GM21528 (cell line): ENCODE measurements around the gene FAM199X.
"Not testable (repeated sequence)": the region's sequence is repeated elsewhere in the genome, so short reads cannot be mapped to it uniquely, and the experiment has no call there.

Experiments used
- ATAC-seq: cut with Tn5 transposase; IDR thresholded peaks from one replicate; pipeline ENCODE4 v1.9.1; 2021; ENCODE audit warnings: mild to moderate bottlenecking, moderate library complexity; ENCODE audit not compliant: unreplicated experiment, low FRiP score

FAM199X gene

GRCh38 chrX:104187931-104188330, 21.7 kb downstream of the FAM199X start:
- ATAC-seq: no peak

DNA sequence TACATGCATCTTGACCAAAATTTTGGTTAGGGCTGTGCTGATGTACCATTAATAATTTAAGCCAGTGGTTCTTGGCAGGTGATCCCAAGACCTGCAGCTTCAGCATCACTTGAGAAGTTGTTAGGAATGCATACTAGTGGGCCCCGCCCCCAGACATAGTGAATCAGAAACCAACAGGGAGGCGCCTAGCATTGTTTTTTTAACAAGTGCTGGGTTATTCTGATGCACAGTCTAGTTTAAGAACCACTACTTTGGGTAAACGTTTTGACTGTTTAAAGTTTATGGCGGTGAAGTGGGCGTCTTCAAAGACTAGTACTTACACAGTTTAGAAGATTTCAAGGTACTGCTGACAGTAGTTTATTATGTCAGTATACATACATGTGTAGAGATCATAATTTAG, 23.6 kb downstream of the FAM199X start:
- no peak for ATAC-seq

DNA sequence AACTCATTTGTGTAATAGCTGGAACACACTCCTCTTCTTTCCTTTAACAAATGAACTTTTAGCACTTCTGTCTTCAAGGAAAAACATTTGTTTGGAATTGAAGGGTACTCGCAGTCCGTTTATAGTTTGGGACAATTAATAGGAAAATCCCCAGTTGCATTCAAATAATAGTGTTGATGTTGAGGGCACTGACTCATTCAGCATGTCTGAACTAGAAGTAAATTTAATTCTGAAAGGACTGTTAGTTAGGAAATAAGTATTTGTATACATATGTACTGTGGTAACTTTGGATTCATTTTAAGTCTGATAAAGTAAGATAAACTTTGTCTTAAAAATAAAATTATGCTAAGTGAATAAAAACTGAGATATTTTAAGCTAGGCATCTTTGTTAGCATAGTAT, 27.2 kb downstream of the FAM199X start:
- ATAC-seq: no peak

GRCh38 chrX:104195013-104195412, 28.8 kb downstream of the FAM199X start:
- ATAC-seq: no peak

GRCh38 chrX:104195489-104196084, 29.3 kb downstream of the FAM199X start:
- ATAC-seq: no peak

GRCh38 chrX:104205548-104205947, 39.3 kb downstream of the FAM199X start:
- ATAC-seq: no peak

DNA sequence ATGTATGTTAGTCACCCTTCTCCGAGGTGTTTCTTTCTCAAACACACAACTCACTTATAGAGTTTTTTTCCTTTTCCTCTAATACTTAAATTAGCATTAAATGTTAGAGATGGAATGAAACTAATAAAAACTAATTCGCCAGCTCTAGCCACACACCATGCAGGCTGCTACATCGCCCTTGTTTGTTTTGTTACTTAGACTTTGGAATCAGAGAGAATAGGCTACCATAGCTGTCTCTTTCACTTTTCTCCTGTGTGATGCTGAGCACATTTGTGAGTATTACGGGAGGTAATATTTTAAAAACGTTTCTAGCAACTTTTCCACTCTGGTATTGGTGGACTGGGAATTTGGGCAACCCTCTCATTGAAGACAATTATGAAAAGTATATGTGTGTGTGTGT, 44.9 kb downstream of the FAM199X start:
- ATAC-seq: no peak

DNA sequence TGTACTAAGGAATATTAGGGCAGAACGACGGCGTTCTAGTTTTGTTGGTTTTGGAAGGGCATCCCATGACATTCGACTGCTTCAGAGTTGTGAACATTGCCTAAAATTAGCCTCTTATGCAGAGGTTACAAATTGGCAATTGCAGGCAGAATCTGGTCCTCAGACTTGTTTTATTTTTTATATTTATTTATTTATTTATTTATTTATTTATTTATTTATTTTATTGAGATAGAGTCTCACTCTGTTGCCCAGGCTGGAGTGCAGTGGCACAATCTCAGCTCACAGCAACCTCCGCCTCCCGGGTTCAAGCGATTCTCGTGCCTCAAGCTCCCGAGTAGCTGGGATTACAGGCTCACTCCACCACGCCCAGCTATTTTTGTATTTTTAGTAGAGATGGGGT, 63.8 kb downstream of the FAM199X start:
- ATAC-seq: not testable (repeated sequence)
